DND-41 (cell line): ENCODE results near the gene LILRA1.

Experiments used
- CTCF ChIP-seq: IDR thresholded peaks from 2 replicates; pipeline ENCODE4 v1.5.1; 2012; ENCODE audit warnings: borderline replicate concordance, low read length, moderate library complexity, mild to moderate bottlenecking; ENCODE audit not compliant: poor library complexity, severe bottlenecking; ENCODE audit errors: extremely low read depth
- EZH2 ChIP-seq: IDR thresholded peaks from 3 replicates; pipeline ENCODE4 v1.6.1; 2012; ENCODE audit warnings: borderline replicate concordance, low read depth, mild to moderate bottlenecking, moderate library complexity, low read length, inconsistent platforms; ENCODE audit not compliant: severe bottlenecking

GRCh38 chr19:54612428-54612827, 19.0 kb downstream of the LILRA1 start:
- no peak for TF ChIP-seq CTCF
- TF ChIP-seq EZH2 = no peak
